K562 (cell line): Measurements from ENCODE around the gene EEA1. TPM values are rescaled to one million over a fixed set of nuclear protein-coding genes. Genes with fewer than 3 reads are reported as not detected.

Experiments used
- AFF1 ChIP-seq, 2 experiments: fragments of 450-650 bp; IDR thresholded peaks; 2 replicates each; pipeline ENCODE4 v1.6.1; 2018; ENCODE audit warnings: mild to moderate bottlenecking in 2 of 2, low read depth in 1 of 2; ENCODE audit not compliant: partially characterized antibody in 2 of 2
- COPS2 ChIP-seq: fragments of 450-650 bp; conservative IDR thresholded peaks from 2 replicates; pipeline ENCODE4 v1.6.1; 2016; ENCODE audit warnings: mild to moderate bottlenecking, moderate library complexity
- FOS ChIP-seq: IDR thresholded peaks from 3 replicates; pipeline ENCODE4 v1.6.1; 2011; ENCODE audit not compliant: insufficient read length; ENCODE audit errors: extremely low read depth
- FOSL1 ChIP-seq: fragments of 200-800 bp; sonication (Bioruptor generic); conservative IDR thresholded peaks from 2 replicates; pipeline ENCODE4 v1.6.1; 2016; ENCODE audit warnings: missing genetic modification characterization, missing compliant biosample characterization
- HDAC6 ChIP-seq: IDR thresholded peaks from 2 replicates; pipeline ENCODE4 v1.6.1; 2012; ENCODE audit warnings: low read depth, mild to moderate bottlenecking, control low read depth, inconsistent platforms, low read length, moderate library complexity
- KAT7 ChIP-seq: sonication (generic); formaldehyde crosslinking; IDR thresholded peaks from 2 replicates; pipeline ENCODE4 v1.8.0; 2022; ENCODE audit warnings: missing genetic modification reagents, mild to moderate bottlenecking, borderline replicate concordance
- KDM2B ChIP-seq: fragments of 250-450 bp; sonication (Bioruptor Pico); IDR thresholded peaks from 2 replicates; pipeline ENCODE4 v1.8.0; 2021; ENCODE audit warnings: mild to moderate bottlenecking, moderate library complexity
- L3MBTL2 ChIP-seq: fragments of 450-650 bp; IDR thresholded peaks from 2 replicates; pipeline ENCODE4 v1.6.1; 2016; ENCODE audit warnings: mild to moderate bottlenecking, moderate library complexity
- NFATC3 ChIP-seq: fragments of 450-650 bp; IDR thresholded peaks from 2 replicates; pipeline ENCODE4 v1.6.1; 2017; ENCODE audit warnings: mild to moderate bottlenecking
- SMAD1 ChIP-seq: fragments of 150-350 bp; IDR thresholded peaks from 2 replicates; pipeline ENCODE4 v1.6.1; 2014; ENCODE audit warnings: low read length, low read depth; ENCODE audit not compliant: partially characterized antibody
- ZBTB2 ChIP-seq: fragments of 450-650 bp; IDR thresholded peaks from 2 replicates; pipeline ENCODE4 v1.6.1; 2016; ENCODE audit warnings: antibody characterized with exemption
- ZNF146 ChIP-seq: IDR thresholded peaks from one replicate; pipeline ENCODE4 v1.6.1; 2018; ENCODE audit warnings: missing compliant biosample characterization; ENCODE audit not compliant: unreplicated experiment
- polyA plus RNA-seq, 8 experiments: library from polyadenylated mRNA; depleted of rRNA in 4 of 8; stranded (reverse) in 5 of 8; unstranded in 3 of 8; fragments of >200 nt; fragmentation: Nextera tagmentation in 2 of 8; fragmentation: Illumina TruSeq in 1 of 8; extraction: Ambion mirVana in 2 of 8; extraction: Trizol in 1 of 8; gene quantifications; 2 replicates each; pipeline versions ENCODE4 v1.2.1 to v1.2.3, GENCODE V29; 2011 to 2014; ENCODE audit warnings: inconsistent platforms in 1 of 8, missing spikeins in 1 of 8
- total RNA-seq, 7 experiments: library from RNA; depleted of rRNA in 6 of 7; stranded (reverse); fragments of >200 nt in 6 of 7; fragmentation: Illumina TruSeq in 2 of 7; extraction: Trizol in 2 of 7; gene quantifications; 2 replicates each; pipeline versions ENCODE4 v1.2.1 to v1.2.3, GENCODE V29; 2011 to 2021; ENCODE audit warnings: low replicate concordance in 1 of 7
- TF ChIP-seq, protein P1 (sequence below): fragments of 450-650 bp; formaldehyde crosslinking; IDR thresholded peaks from 2 replicates; pipeline ENCODE4 v1.4.0; 2020; ENCODE audit warnings: mild to moderate bottlenecking, moderate library complexity
- TF ChIP-seq, protein P2 (sequence below): fragments of 250-450 bp; sonication (Bioruptor Pico); IDR thresholded peaks from 2 replicates; pipeline ENCODE4 v1.4.0; 2020; ENCODE audit warnings: mild to moderate bottlenecking, moderate library complexity, borderline replicate concordance
- TF ChIP-seq, protein P3 (sequence below): sonication (generic); formaldehyde crosslinking; IDR thresholded peaks from 2 replicates; pipeline ENCODE4 v1.8.1; 2022; ENCODE audit warnings: missing genetic modification reagents

Gene EEA1
- total and polyA plus RNA-seq, 9 of the 15 experiments (the other 6 are each of a cell fraction or from before 2014, with no cell fraction given): 3.5 to 17.1 (median 7.5) TPM

DNA sequence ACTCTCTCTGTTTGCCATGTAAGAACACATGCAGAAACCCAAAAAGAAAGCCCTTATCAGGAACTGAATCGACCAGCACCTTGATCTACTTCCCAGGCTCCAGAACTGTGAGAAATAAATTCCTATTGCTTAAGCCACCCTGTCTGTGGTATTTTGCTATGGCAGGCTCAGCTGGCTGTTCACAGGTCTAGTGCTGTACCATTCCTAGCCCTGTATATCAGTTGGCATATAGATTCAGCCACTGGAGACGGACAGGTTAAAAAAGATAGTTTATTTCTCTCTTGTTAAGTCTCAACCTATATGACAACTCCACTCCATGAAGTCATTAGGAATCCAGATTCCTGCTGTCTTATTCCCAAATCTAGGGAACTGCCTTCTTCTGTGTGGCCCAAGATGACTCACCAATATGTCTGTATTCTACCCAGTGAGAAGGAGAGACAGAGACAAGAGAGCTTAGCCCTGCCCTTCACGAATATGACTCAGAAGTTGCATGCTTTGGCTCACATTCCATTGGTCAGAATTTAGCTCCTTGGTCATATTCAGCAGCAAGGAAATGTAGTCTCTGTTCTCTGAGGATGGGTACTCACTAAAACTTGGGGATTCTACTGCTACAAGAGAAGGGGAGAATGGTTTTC is 169.3 kb downstream of the EEA1 start (continued):
- TF ChIP-seq FOS (peak; percentile 20), ZNF146 (CRISPR knock-in tag) (no peak), NFATC3 (no peak), COPS2 (no peak), HDAC6 (no peak), AFF1 (IDR thresholded peaks at IDR 0.05; ENCODE audit: low read depth in 1 of 2, partially characterized antibody in 2 of 2) (no peak), SMAD1 (no peak), ZBTB2 (no peak), L3MBTL2 (peak; percentile 38; the same call in 1 of the 2 replicates), FOSL1 (tag) (peak; percentile 94), KAT7 (CRISPR knock-in tag) (no peak), KDM2B (CRISPR knock-in tag) (no peak)
- TF ChIP-seq, protein P1, sequence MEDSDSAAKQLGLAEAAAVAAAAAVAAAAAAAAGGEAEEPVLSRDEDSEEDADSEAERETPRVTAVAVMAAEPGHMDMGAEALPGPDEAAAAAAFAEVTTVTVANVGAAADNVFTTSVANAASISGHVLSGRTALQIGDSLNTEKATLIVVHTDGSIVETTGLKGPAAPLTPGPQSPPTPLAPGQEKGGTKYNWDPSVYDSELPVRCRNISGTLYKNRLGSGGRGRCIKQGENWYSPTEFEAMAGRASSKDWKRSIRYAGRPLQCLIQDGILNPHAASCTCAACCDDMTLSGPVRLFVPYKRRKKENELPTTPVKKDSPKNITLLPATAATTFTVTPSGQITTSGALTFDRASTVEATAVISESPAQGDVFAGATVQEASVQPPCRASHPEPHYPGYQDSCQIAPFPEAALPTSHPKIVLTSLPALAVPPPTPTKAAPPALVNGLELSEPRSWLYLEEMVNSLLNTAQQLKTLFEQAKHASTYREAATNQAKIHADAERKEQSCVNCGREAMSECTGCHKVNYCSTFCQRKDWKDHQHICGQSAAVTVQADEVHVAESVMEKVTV (CRISPR knock-in tag): no peak
- TF ChIP-seq, protein P2, sequence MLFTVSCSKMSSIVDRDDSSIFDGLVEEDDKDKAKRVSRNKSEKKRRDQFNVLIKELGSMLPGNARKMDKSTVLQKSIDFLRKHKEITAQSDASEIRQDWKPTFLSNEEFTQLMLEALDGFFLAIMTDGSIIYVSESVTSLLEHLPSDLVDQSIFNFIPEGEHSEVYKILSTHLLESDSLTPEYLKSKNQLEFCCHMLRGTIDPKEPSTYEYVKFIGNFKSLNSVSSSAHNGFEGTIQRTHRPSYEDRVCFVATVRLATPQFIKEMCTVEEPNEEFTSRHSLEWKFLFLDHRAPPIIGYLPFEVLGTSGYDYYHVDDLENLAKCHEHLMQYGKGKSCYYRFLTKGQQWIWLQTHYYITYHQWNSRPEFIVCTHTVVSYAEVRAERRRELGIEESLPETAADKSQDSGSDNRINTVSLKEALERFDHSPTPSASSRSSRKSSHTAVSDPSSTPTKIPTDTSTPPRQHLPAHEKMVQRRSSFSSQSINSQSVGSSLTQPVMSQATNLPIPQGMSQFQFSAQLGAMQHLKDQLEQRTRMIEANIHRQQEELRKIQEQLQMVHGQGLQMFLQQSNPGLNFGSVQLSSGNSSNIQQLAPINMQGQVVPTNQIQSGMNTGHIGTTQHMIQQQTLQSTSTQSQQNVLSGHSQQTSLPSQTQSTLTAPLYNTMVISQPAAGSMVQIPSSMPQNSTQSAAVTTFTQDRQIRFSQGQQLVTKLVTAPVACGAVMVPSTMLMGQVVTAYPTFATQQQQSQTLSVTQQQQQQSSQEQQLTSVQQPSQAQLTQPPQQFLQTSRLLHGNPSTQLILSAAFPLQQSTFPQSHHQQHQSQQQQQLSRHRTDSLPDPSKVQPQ (CRISPR knock-in tag): no peak
- TF ChIP-seq, protein P3, sequence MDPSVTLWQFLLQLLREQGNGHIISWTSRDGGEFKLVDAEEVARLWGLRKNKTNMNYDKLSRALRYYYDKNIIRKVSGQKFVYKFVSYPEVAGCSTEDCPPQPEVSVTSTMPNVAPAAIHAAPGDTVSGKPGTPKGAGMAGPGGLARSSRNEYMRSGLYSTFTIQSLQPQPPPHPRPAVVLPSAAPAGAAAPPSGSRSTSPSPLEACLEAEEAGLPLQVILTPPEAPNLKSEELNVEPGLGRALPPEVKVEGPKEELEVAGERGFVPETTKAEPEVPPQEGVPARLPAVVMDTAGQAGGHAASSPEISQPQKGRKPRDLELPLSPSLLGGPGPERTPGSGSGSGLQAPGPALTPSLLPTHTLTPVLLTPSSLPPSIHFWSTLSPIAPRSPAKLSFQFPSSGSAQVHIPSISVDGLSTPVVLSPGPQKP (CRISPR knock-in tag): no peak
